Chondrocyte (in vitro differentiated cells): ENCODE data around the gene SPOCK1. TPM values are rescaled to one million over a fixed set of nuclear protein-coding genes. Genes with fewer than 3 reads are reported as not detected.

Experiments
- DNase-seq: peaks from one replicate; pipeline ENCODE4 v3.0.0; 2021; ENCODE audit warnings: mixed read lengths, low spot score
- H3K27ac Mint-ChIP-seq: one replicate; pipeline ENCODE4 v1.8.0; 2021; ENCODE audit warnings: mild to moderate bottlenecking, moderate library complexity, mixed read lengths; ENCODE audit not compliant: unreplicated experiment
- H3K27me3 Mint-ChIP-seq: 2 replicates; pipeline ENCODE4 v1.8.0; 2021; ENCODE audit warnings: low read depth, mixed read lengths
- H3K36me3 Mint-ChIP-seq: 2 replicates; pipeline ENCODE4 v1.8.0; 2021; ENCODE audit warnings: low read depth, mixed read lengths
- H3K4me1 Mint-ChIP-seq: 2 replicates; pipeline ENCODE4 v1.8.0; 2021; ENCODE audit warnings: low read depth, mild to moderate bottlenecking, mixed read lengths
- H3K4me3 Mint-ChIP-seq: one replicate; pipeline ENCODE4 v1.8.0; 2021; ENCODE audit warnings: mild to moderate bottlenecking, moderate library complexity, mixed read lengths; ENCODE audit not compliant: unreplicated experiment
- H3K9me3 Mint-ChIP-seq: 2 replicates; pipeline ENCODE4 v1.8.0; 2021; ENCODE audit warnings: low read depth, mixed read lengths
- total RNA-seq: library from RNA; stranded (reverse); gene quantifications from 3 replicates; pipeline ENCODE4 v1.2.1, GENCODE V29; 2021
- TF ChIP-seq, protein P1 (sequence below): fragments of 200-600 bp; sonication (generic); IDR thresholded peaks from 2 replicates; pipeline ENCODE4 v1.5.0; 2021; ENCODE audit warnings: antibody characterized with exemption, mild to moderate bottlenecking, moderate library complexity

SPOCK1 gene
- total RNA-seq, 1 donor from 2014 or later = 127 TPM

DNA sequence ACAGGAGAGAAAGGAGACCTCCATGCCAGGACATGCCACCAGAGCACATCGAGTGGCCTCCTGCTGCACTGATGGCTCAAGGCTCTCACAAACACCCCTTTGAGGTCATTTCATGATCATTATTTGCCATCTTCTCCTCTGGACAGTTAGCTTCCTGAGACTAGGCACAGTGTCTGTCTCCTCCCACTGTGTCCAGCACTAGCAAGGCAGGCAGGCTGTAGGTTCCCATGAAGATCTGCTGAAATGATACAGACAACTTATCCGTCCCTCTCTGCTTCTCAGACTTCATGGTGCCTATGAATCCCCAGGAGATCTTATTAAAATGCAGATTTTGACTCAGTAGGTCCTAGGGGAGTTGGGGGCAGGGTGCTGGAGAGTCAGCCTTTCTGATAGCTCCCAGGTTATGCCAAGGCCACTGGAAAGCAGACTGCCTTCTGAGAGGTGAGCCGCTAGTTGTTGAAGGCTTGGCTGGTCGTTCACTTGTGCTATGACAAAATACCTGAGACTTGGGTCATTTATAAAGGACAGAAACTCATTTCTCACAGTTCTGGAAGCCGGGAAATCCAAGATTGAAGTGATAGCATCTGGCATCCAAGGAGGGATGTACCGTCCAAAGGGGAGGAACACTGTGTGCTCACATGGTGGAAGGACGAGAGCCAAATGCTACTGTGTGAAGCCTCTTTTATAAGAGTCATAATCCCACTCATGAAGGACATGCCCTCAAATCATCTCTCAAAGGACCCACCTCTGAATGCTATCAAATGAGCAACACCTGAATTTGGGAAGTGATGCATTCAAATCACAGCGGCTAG, 183.4 kb downstream of the SPOCK1 start:
- Mint-ChIP-seq H3K27ac (no peak overlapping the region), H3K4me3 (no peak overlapping the region), H3K4me1 (peaks cover 44% of the 10 kb centered on the region), H3K9me3 (no peaks in the 10 kb centered on the region), H3K36me3 (no peaks in the 10 kb centered on the region), H3K27me3 (no peaks in the 10 kb centered on the region)
- no peak for DNase-seq
- TF ChIP-seq, protein P1, sequence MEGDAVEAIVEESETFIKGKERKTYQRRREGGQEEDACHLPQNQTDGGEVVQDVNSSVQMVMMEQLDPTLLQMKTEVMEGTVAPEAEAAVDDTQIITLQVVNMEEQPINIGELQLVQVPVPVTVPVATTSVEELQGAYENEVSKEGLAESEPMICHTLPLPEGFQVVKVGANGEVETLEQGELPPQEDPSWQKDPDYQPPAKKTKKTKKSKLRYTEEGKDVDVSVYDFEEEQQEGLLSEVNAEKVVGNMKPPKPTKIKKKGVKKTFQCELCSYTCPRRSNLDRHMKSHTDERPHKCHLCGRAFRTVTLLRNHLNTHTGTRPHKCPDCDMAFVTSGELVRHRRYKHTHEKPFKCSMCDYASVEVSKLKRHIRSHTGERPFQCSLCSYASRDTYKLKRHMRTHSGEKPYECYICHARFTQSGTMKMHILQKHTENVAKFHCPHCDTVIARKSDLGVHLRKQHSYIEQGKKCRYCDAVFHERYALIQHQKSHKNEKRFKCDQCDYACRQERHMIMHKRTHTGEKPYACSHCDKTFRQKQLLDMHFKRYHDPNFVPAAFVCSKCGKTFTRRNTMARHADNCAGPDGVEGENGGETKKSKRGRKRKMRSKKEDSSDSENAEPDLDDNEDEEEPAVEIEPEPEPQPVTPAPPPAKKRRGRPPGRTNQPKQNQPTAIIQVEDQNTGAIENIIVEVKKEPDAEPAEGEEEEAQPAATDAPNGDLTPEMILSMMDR = no peak

DNA sequence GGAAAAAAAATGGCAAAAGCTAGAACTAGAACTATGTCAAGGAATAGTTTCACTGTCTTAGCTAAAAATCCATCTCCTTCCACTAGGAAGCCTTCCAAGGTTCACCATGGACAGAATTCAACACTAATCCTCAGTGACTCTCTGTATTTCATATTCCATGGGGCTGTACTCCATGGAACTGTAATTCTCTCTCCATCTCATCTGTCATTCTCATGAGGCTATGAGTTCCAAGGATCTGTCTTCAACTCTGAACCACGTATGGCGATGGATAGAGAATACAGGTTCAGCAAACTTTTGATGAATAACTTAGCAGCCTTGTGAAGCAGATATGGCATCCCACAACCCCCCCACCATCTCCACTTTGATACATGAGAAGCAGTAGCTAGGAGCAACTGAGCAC, 184.0 kb downstream of the SPOCK1 start:
- Mint-ChIP-seq H3K36me3 (no peaks in the 10 kb centered on the region), H3K4me3 (no peak overlapping the region), H3K9me3 (no peaks in the 10 kb centered on the region), H3K27me3 (no peaks in the 10 kb centered on the region), H3K27ac (no peak overlapping the region), H3K4me1 (peaks cover 44% of the 10 kb centered on the region)
- no peak for DNase-seq
- TF ChIP-seq, protein P1 = no peak

DNA sequence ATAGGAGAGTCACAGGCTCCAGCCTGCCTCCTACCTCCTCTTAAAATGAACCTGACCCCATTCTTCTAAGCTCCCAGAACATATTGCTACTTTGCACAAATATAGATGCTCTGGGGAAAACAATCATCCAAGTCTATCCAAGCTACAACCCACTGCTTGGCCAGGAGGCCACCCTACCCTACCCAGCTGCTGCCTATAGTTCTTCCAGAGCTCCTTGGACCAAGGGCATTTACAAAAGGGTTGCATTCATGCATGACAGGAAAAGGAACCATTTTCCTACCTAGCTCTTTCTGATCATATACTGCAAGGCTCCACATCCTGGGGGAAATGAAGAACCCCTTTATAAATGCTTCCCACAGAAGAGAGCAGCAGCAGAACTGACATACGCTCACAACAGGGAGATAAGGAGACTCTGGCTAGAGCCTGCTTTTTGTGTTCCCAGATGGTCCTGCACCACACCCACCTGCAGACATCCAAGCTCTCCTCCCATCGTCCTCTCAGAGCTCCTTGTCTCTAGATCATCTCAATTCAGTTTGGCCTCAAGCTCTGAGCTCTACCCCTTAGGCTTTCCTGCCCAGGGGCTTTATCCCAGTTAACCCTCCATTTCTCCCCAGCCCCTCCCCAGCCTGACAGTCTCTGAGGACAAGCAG, 185.5 kb downstream of the SPOCK1 start:
- TF ChIP-seq, protein P1 = no peak
- Mint-ChIP-seq H3K27me3 (no peaks in the 10 kb centered on the region), H3K4me3 (no peak overlapping the region), H3K4me1 (peaks cover 50% of the 10 kb centered on the region), H3K36me3 (no peaks in the 10 kb centered on the region), H3K27ac (no peak overlapping the region), H3K9me3 (no peaks in the 10 kb centered on the region)
- DNase-seq = no peak

DNA sequence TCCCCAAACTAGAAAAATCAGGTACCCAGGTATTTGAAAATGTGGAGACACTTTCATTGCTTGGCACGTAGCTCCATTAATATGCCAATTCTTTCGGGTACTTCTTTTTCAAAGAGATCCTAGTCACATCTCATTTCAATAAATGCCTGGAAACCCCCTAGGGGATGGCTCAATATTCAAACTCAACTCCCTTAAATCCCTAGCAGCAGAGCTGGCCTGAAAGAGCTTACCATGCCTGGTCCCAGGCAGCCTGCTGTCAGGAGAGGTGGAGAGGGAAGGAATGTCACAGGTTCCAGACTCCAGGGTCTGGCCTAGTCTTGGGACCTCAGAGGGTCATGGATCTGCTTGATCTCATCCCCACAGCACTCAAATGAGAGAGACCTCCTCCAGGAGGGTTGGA, 187.1 kb downstream of the SPOCK1 start:
- DNase-seq = no peak
- TF ChIP-seq, protein P1 = no peak
- H3K36me3 Mint-ChIP-seq = no peaks in the 10 kb centered on the region

DNA sequence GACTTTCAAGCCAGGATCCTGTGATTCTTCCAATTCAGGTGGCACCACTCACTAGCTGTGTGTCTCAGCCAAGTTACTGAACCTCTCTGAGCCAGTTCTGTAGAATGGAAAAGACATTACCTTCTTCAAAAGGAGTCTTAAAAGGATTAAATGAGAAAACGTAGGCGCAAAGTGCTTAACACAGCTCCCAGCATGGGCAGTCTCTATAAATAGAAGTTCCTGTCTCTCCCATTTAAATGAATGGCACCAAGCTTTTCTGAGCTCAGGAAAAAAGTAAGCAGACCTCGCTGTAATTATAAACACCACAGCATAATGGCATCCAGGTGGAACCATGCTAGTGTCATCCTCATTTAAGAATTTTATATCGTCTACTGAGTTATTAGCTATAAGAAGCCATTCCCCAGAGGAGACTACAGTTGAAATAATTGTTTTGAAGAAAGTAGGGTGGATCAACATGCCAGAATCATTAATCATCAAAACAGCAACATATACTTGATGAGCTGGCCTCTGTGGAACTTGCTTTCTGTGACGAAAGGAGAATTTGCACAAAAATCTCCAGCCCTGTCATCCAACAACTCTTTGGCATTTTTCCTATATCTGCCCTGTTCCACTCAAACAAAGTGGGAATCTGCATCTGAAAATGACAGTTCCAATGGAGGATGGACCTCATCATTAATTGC, 188.9 kb downstream of the SPOCK1 start:
- Mint-ChIP-seq H3K27ac (peak overlapping the region; percentile 76), H3K27me3 (no peaks in the 10 kb centered on the region), H3K4me1 (peaks cover 34% of the 10 kb centered on the region), H3K36me3 (no peaks in the 10 kb centered on the region), H3K9me3 (no peaks in the 10 kb centered on the region), H3K4me3 (no peak overlapping the region)
- TF ChIP-seq, protein P1 = no peak
- no peak for DNase-seq

More for the DNA sequence above, 187.1 kb downstream of the SPOCK1 start:
- H3K4me1 Mint-ChIP-seq = peaks cover 47% of the 10 kb centered on the region
- no peaks in the 10 kb centered on the region for H3K27me3 Mint-ChIP-seq
- H3K27ac Mint-ChIP-seq = no peak overlapping the region
- H3K4me3 Mint-ChIP-seq = no peak overlapping the region
- no peaks in the 10 kb centered on the region for H3K9me3 Mint-ChIP-seq
